ENCODE results near the gene SCN11A.
"Not testable (repeated sequence)": the region's sequence is repeated elsewhere in the genome, so short reads cannot be mapped to it uniquely, and the experiment has no call there.

SCN11A gene

DNA sequence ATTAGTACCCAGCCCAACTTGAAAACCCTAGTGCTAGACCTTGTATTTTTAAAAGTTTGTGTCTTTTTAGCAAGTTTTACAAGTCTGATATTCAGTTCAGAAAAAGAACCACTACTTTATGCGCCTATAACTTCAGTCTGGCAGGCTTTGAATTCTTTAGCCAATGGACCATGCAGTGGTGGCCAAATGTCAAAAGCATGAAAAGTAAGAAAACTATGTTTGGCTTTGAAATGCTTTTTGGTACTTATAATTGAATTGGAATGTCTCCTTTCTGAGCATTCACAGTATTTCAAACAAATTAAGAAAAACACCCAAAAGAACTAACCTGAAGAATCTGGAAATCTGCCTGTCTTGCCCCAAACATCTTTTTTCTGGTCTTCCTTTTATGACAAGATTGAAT is 12.9 kb upstream of the SCN11A start:
- no peak for DNase-seq

DNA sequence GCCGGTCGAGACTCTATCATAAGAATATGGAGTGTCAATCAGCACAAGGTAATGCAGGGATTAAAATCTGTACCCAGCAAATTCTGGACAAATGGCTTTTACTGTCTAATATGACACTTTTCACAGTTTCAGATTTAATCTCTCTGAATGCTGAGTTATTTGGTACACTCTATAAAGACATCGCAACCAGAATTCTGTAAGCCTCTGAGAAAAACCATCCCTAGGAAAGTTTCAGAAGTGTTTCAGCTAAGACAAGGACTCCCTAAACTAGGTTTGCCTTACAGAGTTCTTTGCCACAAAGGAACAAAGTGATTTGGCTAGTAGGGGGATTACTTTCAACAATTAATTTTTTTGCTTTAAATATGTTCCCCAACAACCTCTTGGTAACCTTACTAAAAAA is 11.4 kb upstream of the SCN11A start:
- no peak for DNase-seq

DNA sequence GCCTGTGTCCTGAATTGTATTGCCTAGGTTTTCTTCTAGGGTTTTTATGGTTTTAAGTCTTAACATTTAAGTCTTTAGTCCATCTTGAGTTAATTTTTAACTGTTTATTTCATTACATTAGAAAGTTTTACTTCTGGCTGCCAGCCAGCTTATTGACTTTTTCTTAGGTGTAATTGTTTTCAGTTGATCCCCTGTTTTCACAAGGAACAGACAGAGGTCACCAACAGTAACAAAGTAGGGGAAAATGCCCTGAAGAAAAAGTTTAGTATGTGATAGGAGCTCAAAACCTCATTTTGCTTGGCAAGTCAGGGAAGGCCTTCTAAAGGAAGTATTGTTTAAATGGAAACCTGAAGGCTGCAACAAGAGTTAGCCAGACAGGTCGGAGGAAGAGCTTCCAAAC is 10.4 kb upstream of the SCN11A start:
- DNase-seq: no peak

DNA sequence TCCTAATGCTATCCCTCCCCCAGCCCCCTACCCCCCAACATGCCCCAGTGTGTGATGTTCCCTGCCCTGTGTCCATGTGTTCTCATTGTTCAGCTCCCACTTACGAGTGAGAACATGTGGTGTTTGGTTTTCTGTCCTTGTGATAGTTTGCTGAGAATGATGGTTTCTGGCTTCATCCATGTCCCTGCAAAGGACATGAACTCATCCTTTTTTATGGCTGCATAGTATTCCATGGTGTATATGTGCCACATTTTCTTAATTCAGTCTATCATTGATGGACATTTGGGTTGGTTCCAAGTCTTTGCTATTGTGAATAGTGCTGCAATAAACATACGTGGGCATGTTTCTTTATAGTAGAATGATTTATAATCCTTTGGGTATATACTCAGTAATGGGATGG is 9.5 kb upstream of the SCN11A start:
- DNase-seq: not testable (repeated sequence)

DNA sequence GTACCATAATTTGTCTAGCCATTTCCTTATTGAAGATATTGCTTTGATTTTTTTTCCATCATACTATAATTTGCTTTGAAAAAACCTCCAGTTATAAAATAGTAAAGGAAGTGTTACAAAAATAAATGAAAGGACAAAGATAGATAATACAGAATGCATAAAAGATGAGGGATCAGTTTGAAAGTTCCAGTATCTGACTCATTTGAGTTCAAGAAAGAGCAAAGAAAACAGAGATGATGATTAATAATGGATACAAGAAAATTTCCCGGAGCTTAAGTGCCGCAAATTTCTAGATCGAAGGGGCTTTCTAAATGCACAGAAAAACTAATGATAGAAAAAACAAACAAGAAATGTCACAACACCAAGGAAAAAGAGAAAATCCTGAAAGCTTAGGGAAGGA is 4.4 kb upstream of the SCN11A start:
- no peak for DNase-seq

DNA sequence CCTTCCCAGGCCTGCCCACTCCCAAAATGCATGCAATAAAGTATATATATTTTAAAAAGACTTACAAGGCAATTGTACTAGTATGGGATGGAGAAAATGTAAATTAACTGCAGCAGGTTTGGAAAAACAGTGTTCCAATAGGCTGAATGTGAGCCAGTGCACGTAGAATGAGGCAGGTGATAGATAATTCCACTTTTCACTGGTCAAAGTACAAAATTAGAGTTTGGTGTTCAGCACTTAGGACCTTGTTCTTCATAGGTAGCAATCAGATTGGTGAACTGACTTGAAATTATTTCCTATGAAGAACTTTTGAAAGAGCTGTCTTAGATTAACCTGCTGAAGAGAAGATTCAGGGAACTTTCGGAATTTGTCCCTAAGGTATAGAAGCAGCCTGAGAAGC is 2.0 kb upstream of the SCN11A start:
- no peak for DNase-seq

DNA sequence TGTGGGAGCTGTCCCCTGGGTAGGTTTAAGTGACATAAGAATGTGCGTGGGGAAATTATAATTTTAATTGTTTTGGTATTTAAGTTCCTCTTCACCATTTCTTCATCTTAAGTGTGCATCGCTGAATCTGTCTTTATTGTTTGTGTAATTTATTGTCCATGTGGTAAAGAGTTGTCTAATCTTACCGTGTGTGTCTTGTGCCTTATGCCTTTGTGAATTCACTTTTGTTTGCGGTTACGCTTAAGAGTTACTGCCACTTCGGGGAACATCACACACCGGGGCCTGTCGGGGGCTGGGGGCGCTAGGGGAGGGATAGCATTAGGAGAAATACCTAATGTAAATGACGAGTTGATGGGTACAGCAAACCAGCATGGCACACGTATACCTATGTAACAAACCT is 839 bp upstream of the SCN11A start:
- DNase-seq: no peak

DNA sequence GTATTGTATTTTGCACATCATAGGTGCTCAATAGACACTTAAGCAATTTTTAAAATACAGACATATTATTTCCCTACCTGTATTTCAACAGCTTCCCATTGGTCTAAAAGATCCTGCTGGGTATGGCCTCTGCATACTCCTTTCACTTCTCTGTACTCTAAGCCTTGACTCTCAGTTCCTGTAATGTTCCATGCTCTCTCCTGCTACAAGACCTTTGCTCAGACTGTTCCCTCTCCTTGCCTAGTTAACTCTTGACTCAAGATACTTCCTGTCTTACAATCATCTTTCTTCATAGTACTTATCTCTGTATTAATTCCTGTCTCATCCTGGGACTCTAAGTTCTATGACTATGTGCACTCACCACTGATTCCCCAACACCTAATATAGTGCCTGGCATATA is 1.7 kb downstream of the SCN11A start:
- no peak for DNase-seq

DNA sequence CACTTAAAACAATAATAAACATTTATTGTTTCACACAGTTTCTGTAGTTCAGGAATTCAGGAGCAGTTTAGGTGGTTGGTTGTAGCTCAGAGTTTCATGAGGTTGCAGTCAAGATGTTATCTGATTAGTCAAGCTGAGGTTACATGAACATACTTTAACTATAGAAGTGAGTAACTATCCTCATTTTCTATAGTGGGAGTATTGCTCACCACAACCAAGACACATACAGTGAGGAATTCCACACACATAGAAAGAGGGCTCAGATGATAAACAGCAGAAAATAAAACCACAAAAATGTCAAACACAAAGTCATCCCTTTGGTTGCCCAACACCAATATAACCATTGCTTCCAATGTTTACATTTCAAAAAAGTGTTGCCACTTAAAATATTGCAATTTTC is 13.6 kb downstream of the SCN11A start:
- DNase-seq: no peak

DNA sequence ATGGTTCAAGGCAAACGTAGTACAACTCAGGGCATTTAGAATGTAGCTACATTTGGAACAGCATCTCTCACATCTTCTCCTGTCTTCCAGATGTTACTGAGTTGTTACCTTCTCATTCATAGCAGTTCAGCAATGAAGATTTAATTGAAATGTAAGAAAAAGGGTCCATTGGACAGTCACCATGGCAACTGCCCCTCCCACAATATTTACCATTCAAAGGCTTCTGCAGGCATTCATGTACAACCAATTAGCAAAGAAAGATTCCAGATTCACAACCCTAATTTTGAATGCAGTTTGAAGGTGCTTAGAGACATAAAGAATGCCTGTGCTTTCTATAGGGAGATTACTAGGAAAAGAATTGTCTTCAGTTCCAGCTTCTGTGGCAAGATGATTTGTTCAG is 22.2 kb downstream of the SCN11A start:
- DNase-seq: no peak

DNA sequence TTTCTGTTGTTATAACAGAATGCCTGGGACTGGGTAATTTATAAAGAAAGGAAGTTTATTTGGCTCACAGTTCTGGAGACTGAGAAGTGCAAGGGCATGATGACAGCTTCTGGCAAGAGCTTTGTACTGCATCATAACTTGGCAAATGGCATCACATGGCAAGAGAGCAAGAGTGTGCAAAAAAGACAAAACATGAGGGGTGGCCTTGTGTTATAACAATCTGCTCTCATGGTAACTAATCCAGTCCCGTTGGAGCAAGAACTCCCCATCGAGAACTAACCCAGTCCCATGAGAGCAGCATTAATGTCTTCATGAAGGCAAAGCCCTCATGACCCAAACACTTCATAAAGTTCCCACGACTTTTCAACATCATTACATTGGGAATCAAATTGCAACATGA is 23.2 kb downstream of the SCN11A start:
- DNase-seq: no peak

DNA sequence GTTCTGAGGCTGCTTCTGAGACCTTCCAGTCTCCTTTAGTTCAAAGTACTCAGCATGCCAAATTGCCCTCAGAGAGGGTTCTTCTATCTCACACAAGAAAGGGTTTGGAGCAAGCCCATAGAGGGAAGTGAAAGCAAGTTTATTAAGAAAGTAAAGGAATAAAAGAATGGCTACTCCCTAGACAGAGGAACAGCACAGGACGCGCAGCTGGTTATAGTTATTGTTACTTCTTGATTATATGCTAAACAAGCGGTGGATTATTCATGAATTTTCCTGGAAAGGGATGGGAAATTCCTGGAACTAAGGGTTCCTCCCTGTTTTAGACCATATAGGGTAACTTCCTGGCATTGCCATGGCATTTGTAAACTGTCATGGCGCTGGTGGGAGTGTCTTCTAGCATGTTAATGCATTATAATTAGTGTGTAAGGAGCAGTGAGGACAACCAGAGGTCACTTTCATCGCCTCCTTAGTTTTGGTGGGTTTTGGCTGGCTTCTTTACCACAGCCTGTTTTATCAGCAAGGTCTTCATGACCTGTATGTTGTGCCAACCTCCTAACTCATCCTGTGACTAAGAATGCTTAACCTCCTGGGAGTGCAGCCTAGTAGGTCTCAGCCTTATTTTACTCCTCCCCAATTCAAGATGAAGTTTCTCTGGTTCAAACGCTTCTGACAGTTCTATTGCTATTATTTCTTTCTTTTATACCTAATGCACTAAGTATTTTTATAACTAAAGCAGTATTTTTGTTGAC is 26.3 kb downstream of the SCN11A start:
- no peak for DNase-seq

DNA sequence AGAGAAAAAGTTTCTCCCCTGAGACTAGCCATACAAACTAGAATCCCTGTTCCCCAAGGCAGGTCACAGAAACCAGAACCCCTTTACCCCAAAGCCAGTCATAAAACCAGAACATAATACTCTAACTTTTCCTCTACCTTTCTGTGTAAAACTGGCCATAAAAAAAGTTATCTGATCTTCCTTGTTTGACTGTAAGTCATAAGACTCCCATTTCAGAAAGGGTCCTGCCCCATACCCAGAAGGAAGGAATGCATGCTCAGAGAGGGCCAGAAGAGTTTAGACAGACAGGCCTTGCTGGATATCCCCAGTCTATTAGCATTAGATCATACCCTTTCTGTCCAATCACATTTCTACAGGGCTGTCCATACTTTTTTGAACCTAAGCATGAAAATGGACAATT is 27.2 kb downstream of the SCN11A start:
- DNase-seq: no peak

DNA sequence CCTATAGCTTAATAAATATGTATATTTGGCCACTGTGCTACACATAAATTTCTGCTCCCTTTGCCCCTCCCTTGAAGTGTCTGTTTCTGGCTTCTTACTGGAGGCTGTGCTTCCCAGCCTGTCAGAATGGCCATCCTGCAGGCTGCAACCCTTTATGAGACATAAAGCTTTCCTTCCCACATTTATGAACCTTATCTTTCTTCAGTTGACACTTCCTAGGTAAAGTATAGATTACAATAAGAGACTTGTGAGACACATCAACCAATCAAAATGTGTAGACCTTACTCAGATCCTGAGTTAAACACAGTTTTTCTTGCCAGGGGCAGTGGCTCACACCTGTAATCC is 29.5 kb downstream of the SCN11A start:
- DNase-seq: no peak

DNA sequence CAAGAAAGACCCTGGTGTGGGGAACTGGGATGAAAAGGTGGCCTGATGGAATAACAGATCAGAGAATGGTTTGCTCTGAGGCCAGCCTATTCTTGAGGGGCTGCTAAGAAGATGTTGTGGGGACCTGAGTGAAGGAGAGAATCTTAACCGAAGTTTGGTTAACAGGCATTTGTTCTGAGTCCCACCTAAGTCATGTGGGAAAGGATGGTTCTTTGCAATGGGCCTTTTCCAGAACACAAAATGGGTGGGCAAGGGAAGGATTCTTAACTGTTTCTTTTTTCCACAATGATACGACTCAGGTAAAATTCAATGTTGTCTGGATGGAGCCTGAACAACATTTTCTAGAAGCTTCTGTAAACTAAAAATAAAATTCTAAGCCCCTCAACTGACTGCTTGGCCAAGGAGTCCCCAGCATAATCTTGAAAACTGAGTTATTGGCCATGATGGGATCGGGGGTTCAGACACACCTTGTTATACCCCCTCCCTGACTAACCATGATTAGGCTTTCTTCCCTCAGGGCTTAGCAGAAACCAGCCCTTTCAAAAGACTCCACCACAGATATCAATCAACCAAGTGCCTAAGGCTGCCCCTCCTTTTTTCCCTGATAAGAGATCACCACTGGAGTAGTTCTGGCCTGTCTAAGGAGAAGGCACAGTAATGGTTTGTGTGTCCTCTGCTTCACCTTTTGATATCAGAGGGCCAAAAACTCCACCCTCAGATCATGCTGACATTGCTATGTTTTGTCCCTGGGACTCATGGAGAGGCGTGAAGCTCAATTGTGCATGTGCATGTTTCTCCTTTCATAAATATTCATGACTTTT is 30.1 kb downstream of the SCN11A start:
- no peak for DNase-seq

DNA sequence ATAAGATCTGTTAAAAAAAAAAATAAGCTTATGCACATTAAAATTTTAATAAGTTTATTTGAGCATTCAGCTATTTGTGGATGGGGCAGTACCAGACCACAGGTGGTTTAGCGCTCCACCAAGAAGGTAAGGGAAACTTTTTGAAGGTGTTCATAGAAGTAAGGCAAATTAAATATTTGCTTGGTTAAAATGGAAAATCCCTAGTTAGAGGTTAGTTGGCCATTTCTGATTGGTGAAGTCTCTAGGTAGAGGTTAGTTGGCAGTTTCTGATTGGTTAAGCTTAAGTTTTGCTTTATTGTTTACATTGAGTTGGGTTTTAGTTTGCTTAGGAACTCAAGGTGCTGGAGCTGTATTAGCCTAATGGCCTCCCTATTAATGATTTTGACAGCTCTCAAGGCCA is 30.7 kb downstream of the SCN11A start:
- no peak for DNase-seq

DNA sequence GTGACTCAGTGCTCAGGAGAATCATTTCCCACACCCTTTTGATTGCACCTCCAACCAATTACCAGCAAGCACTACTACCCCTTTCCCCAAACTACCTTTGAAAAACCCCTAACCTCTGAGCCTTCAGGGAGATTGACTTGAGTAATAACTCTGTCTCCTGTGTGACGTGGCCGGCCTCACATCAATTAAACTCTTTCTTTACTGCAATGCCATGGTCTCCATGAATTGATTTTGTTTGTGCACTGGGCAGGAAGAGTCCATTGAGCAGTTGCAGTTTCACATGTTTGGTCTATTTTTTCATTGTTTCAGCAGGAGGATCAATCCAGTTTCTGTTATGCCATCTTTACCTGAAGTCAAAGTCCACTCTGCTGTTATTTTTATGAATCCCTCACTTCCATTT is 32.4 kb downstream of the SCN11A start:
- DNase-seq: no peak

DNA sequence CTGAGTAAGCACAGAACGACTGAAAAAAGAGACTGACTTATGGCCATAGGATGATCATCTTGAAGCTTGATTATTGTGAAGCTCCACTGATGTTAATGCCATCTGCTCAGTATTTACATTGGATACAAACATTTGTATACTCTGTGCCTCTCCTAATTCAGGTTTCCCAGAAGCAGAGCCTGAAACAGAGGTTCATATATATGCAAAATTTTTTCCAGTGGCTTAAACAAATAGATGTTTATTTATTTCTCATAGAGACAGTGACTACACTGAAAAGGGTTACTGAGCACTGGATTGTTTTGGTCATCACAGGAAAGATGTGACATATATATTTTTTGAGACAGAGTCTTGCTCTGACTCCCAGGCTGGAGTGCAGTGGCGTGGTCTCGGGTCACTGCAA is 36.3 kb downstream of the SCN11A start:
- DNase-seq: no peak

DNA sequence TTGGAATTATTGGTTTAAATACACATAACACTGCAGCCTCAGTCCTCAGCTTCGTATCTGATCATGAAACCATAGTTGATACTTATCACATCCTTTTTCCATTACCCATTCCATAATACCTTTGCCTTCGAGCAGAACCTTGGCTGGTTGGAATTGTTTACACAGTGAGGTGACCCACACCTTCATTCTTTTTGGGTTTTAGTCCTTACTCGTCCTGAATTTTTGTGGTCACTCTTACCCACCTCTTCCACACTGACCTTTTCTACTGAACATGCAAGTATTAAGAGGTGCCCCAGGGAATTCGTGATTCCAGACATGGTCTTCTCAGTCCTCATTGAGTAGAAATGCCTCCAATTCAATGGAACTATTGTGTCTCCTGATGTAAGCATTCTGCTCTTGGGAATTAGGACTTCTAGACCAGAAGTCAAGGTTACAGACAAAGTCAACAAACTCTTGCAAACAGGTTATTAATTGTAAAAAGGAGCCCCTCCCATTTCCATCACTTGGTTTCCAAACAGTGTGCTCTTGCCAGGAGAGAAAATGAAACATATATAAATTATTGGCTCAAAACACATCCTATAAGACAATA is 37.7 kb downstream of the SCN11A start:
- DNase-seq: no peak

DNA sequence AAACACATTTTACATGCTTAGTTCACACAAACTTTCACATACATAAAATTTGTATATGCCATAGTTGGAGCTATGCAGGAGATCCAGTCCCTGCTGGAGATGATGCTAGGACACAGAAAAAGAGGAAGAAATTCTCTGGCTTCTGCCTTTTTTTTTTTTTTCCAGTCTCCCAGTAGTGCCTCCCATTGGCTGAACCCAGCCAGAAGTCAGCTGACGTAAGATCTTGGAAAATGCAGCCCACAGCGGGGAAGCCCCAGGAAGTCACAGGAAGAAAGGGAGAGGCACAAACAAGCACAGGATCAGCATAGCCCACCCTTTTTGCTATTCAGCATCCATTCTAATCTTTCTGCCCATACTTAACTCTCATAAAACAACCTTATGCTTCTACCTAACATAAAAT is 38.5 kb downstream of the SCN11A start:
- no peak for DNase-seq

DNA sequence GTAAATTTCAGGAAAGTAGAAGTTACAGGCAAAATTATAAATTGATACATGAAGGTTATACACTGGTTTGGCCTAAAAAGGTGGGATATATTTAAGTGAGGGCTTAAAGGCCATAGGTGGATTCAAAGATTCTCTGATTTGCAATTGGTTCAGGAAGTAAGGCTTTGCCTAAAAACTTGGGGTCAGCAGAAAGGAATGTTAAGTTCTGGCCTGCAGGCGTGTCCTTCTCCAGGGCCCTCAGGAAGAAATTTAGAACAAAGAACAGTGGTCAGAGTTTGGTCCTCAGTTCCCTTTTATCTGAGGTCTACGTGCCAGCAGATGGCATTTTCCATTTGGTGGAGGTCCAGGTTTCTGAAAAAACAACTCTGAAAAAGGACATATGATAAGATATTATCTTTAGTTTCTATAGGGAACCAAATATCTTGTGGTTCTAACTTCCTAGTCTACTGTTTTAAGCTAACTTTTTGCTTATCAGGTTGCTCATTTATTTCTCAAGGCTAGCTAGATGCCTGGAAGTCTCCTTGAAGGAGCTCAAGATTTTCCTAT is 40.5 kb downstream of the SCN11A start:
- no peak for DNase-seq

DNA sequence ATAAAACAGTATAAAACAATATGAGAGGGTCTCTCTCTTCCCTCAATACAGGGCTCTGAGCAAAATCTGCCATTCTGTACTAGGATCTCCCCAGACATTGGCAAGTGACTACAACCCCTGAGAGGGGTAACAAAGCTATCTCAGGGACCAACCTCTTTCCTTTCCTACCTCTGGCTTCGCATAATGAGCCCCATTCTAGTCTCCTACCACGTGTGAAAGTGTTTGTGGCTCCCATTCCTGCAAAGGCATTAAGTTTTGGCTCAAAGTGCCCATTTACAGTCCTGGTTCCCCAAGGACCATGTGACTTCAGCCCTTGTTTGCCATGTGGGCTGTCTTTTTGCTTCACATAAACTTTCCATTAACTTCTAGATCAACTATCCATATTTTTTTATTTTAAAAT is 46.4 kb downstream of the SCN11A start:
- DNase-seq: no peak

Data from cortex of kidney (tissue), 1 donor.